ENCODE measurements around the gene DCAF6. TPM values are rescaled to one million over a fixed set of nuclear protein-coding genes. Genes with fewer than 3 reads are reported as not detected.

Gene DCAF6, protein sequence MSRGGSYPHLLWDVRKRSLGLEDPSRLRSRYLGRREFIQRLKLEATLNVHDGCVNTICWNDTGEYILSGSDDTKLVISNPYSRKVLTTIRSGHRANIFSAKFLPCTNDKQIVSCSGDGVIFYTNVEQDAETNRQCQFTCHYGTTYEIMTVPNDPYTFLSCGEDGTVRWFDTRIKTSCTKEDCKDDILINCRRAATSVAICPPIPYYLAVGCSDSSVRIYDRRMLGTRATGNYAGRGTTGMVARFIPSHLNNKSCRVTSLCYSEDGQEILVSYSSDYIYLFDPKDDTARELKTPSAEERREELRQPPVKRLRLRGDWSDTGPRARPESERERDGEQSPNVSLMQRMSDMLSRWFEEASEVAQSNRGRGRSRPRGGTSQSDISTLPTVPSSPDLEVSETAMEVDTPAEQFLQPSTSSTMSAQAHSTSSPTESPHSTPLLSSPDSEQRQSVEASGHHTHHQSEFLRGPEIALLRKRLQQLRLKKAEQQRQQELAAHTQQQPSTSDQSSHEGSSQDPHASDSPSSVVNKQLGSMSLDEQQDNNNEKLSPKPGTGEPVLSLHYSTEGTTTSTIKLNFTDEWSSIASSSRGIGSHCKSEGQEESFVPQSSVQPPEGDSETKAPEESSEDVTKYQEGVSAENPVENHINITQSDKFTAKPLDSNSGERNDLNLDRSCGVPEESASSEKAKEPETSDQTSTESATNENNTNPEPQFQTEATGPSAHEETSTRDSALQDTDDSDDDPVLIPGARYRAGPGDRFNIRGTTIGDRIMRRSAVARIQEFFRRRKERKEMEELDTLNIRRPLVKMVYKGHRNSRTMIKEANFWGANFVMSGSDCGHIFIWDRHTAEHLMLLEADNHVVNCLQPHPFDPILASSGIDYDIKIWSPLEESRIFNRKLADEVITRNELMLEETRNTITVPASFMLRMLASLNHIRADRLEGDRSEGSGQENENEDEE
- total RNA-seq: 50.6 and 61.7 TPM in 2 replicates

DNA sequence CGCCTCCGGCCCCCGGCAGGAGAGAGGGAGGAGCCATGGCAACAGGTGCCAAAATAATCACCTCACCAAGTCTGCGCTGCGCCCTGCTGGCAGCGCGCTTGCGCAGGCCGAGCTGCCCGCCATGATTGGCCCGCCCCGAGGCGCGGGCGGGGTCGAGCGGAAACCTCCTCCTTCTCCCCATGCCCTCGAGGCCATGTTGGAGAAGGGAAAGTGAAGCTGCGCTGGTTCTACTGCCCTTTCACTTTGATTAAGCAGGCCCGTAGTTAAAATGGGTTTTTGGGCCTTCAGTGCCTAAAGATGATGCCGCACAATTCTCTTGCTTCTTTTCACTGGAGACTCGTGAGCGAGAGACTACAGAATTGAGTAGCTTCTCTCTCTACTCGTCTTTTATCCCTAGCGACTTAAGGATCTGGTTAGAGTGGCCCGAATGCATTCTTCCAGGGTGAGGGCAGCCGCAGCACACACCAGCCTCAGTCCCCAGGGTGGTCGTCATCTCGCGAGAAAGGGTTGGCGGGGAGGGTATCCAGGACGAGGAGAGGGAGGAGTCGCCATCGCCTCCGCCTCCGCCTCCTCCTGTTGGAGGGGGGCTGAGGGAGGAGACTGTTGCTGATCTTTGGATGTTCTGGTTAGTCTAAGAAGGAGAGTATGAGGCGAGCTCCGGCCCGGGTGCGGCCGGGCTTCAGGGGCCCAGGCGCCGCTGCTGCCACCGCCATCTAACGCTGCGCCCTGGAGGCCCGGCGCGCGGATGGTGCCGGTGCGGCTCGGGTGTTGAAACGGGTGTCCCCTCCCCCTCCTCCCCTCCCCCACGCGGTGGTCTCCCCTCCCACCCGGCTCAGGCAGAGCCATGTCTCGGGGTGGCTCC is at the start of gene DCAF6:
Gene DCAF6 (plus strand): TSS at position 616 of the 862 bp plus-strand sequence. CDS start 229 bp downstream, at position 845.

DNA sequence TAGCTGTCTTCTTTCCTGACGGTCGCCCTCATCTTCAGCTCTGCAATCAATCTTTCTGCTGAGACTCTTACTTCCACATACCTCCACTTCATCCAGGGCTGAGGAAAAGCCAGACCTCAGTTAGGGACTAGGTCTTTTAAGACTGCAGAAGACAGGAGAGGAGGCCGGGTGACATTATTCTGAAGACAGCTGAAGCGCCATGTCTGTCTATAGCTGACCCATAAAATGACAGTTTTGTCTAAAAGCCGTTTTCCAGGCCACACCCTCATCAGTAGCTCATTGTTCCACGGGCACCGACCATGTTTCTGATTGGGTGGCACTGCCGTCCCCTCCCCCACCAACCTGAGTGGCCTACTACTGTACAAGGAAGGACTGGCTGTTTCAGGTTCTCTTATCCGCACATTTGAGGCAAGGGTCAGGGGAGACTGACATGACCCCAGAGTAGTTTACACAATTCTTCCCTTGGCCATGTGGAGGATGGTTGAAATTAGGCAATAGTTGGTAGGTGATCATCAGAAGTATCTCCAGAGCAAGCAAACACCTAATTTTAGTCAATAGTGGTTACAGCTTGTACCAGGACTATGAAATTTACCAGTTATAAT is 22.5 kb upstream of the DCAF6 start, which contains the start of gene ADCY10:
Gene ADCY10 (minus strand): TSS at position 240 of the 602 bp plus-strand sequence. CDS start 8,994 bp downstream, outside the sequence.

DNA sequence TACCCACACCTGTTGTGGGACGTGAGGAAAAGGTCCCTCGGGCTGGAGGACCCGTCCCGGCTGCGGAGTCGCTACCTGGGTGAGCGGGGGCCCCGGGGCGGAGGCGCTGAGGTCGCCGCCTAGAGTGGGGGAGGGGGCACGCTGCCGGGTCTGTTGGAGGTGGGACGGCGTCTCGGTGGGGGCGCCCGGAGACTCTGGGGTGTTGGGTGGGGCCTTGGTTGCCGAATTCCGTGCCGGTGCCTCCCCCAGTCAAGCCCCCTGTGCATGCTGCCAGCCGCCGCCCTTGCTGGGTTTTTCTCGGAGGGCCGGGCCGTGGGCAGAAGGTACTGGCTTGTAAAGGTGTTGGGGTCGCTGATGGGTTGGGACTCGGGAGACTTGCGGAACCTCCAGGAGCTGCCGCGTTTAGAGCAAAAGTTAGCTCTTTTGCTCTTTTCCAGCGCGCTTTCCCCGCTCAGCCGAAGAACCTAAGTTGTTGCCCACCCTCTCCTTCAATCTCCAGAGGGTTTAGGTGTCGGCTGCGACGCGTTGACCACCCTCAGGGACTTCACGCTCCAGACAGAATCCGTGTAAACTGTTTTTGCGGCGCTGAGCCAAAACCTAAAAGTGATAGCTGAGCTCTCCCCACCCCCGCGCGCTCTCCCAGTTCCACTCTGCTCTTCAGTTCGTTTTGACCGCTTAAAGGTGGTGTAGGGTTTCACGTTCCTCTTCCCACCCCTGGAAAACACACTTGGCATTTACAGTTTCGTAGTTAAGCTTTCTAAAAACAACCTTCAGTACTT is 636 bp downstream of the DCAF6 start, which contains the start of gene MPC2:
Gene MPC2 (minus strand): TSS at position 143 of the 779 bp plus-strand sequence. CDS start 1,231 bp downstream, outside the sequence.

Other genes starting within 250 kb of the DCAF6 start
- 107 and 110 TPM in 2 replicates for gene MPZL1, start 214.7 kb upstream of the DCAF6 start, total RNA-seq
- gene ADCY10, start 22.5 kb upstream of the DCAF6 start, total RNA-seq: under 0.01 and 0.26 TPM in 2 replicates
- 29.7 and 36.6 TPM in 2 replicates for gene MPC2, start 389 bp downstream of the DCAF6 start, total RNA-seq
- 11.4 and 13.2 TPM in 2 replicates for gene GPR161, start 200.2 kb downstream of the DCAF6 start, total RNA-seq
- gene TIPRL, start 242.3 kb downstream of the DCAF6 start, total RNA-seq: 40.6 and 49.7 TPM in 2 replicates